Keratinocyte (primary cell): ENCODE measurements around the gene PDK2.

Experiments used
- CTCF ChIP-seq, 3 experiments: IDR thresholded peaks in 1 of 3; conservative IDR thresholded peaks in 1 of 3; optimal IDR thresholded peaks in 1 of 3; 2 replicates in 2 of 3; 3 replicates in 1 of 3; pipeline versions ENCODE3 to v1.5.1; 2011; ENCODE audit warnings: low read length in 3 of 3, mild to moderate bottlenecking in 3 of 3, moderate library complexity in 2 of 3, control low read depth in 1 of 3, inconsistent platforms in 1 of 3; ENCODE audit not compliant: insufficient read depth in 2 of 3; ENCODE audit errors: extremely low read depth in 1 of 3
- EZH2 ChIP-seq: IDR thresholded peaks from one replicate; pipeline ENCODE4 v1.6.1; 2012; ENCODE audit warnings: inconsistent platforms, mild to moderate bottlenecking, low read length, moderate library complexity

GRCh38 chr17:50071692-50072091 lies 23.5 kb upstream of the PDK2 start:
- no peak for TF ChIP-seq CTCF (optimal IDR thresholded peaks at IDR 0.05 in 1 of 3, IDR thresholded peaks at IDR 0.05 in 1 of 3, conservative IDR thresholded peaks at IDR 0.05 in 1 of 3; ENCODE audit: extremely low read depth in 1 of 3, insufficient read depth in 2 of 3, low read length in 3 of 3)
- TF ChIP-seq EZH2 = no peak
